Measurements from ENCODE around the gene CACNA1S.

Gene CACNA1S

DNA sequence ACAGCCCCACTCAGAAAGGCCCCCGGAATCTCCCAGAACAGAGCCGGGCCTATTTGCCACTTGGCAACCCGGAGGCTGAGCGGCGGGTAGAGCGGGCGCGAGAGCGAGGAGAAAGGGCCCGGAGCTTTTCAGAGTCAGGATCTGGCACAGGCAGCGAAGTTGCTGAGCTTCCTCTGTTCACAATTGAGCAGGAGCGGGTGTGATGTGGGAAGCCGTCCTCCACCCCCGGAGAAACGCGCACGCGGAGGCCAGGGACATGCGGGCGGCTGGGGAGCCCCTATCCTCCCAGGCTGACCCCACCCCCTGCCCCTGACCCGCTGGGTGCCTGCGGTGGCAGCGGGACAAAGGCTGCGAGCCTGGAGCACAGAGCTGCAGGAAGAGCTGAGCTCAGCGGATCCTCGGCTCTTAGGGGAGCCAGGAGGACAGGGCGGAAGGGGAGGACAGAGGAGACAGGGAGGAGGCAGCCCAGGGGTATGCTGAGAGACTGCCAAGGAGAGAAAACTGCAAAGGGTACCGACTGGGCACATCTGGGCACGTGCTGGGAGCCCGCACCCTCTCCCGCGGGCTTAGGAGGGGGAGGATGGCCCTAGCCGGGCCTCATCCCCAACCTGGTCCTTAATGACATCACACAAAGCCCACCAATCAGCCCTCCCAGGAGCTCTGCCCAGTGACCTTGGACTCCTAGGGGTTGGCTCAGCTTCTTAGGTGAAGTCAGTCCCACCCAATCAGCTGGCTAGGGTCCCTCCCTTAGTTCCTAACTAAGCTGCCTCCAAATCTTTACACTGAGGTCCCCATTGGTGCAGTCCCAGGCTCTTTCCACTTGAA lies 98.0 kb downstream of the CACNA1S start:
- DNase-seq (ENCODE audit: low read depth in 2 of 2): no peak

DNA sequence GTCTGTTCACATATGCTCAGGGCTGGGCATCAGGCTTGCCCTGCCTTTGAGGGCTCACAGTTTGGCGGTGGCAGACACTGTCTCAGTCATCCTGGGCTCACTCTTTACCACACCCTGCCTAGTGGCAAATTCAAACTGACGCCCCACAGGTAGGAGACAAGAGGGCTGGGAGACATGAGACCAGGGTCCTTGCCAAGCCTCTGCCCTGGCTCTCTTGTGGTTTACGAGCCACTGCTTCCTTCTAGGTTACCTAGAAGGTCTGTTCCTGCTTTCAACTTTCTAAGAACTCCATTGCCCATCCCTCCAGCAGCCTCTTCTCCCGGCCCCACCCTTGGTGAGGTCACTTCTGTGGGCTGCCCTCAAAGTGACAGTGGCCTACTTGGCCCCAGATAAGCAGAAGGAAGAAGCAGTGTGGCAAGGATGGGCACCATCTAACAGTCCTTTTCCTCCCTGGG lies 99.2 kb downstream of the CACNA1S start:
- DNase-seq (ENCODE audit: low read depth in 2 of 2): no peak

DNA sequence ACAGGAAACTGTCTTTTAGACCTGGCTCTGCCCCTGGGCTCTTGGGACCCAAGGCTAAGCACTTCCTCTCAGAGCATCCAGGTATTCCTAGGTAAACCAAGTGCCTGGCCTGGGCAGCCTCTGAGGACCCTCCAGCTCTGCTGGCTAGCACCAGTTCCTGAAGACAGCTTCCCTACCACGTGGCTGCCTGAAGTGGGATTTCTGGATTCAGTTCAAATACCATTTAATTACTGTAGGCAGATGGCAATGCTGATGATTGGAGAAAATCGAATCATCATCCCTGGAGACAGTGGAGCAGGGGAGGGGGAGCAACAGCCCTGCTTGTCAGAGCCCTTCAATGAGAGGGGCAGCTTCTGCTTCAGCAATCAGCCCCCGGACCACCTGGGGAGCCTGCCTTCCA lies 100.6 kb downstream of the CACNA1S start:
- no peak for DNase-seq (ENCODE audit: low read depth in 2 of 2)

DNA sequence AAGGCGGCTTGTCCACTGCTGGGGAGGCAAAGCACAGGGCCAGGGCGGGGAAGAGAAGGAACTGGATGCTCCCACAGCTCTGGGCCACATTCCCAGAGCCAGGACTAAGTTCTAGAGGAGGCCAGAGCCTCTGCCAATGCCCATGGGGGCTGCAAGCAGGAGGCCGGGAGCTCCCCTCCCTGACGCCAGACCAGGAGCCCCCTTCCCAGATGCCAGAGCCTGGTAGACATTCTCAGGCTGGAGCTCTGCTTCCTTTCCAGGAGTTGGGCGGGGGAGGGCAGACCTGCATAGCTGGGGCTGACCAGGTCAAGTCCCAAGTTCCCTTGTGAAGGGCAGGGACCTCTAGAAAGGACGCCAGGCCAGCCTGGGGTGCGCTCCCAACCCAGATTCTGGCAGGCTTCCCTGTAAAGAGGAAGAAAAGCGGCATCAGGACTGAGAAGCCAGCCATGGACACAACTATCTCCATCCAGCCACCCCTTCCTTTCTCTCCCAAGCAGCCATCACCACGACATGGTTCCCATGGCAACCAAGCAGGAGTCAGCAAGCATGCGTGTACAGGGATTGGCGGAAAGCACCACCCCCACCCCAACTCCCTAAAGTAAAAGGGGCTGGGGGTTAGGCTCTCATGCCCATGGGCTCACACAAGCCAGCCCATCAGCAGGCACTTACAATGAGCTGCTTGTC lies 102.1 kb downstream of the CACNA1S start:
- no peak for DNase-seq (ENCODE audit: low read depth in 2 of 2)

DNA sequence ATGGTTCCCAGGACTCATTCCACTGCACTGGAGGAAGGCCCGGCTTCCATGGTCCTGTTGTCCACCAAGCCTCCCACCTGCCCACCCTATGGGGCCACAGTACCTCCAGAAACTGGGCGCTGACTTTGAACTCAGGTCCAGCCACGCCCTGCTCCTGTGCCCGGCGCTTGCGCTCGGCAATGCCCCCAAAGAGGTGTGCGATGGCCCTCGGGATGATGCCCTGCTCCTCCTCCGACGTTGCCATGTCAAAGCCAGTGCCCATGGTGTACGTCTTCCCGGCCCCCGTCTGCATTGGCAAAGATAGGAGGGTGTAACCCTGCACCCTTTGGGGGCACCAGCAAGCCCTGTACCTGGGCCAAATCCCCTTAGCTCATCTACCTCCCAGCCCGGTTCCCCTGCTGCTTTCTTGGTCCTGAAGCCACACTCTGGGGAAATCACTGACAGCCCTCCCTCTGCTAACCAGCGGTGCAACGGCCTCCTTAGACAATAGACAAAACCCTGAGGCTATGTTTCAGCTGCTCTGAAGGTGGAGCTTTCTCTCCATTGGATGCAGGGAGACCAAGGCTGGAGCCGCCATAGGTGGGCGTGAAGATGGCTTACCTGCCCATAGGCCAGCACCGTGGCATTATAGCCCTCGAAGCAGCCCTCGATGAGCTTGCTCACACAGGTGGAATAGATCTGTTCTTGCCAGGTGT lies 103.4 kb downstream of the CACNA1S start:
- DNase-seq (ENCODE audit: low read depth in 2 of 2): no peak

DNA sequence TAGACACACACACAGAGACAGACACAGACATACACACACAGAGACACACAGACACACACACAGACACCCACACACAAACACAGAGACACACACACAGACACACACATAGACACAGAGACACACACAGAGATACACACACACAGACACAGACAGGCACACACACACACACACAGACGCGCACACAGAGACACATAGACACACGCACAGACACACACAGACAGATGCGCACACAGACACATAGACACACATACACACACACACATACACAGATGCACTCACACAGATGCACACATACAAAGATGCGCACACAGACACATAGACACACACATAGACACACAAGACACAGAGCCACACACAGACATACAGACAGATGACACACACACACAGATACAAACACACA lies 104.7 kb downstream of the CACNA1S start:
- no peak for DNase-seq (ENCODE audit: low read depth in 2 of 2)

DNA sequence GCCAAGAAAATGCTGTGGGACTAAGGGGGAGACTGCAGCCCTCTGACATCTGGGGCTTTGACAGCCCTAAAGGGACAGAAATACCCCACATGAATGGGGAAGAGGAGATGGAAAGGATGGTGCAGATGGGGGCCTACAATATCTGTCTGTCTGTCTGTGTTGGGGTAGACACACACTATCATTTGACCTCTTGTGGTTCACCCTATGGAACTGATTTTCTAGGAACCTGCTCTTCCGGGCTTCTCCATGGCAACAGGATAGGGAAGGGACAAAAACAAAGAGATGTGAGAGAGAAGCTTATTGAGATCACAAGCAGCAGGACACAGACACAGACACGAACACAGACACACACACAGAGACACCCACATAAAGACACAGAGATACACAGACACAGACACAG lies 105.8 kb downstream of the CACNA1S start:
- DNase-seq (ENCODE audit: low read depth in 2 of 2): no peak

DNA sequence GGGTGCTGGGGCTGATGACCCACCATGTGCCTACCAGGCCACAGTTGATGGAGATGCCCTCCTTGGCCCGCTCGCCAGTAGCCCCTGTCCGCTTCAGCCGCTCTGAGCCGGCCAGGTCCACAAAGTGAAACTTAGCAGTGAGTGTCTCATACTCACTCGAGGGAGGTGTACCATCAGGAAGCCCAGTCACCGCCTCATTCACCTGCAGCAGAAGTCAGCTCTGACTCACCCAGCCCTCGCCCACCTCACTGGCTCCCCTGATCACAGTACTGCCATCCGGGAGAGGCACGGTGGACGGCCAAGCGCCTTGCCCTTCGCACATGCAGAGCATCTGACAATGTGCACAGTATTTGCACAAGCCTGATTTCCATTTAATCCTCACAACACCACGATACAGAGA lies 107.5 kb downstream of the CACNA1S start:
- no peak for DNase-seq (ENCODE audit: low read depth in 2 of 2)

DNA sequence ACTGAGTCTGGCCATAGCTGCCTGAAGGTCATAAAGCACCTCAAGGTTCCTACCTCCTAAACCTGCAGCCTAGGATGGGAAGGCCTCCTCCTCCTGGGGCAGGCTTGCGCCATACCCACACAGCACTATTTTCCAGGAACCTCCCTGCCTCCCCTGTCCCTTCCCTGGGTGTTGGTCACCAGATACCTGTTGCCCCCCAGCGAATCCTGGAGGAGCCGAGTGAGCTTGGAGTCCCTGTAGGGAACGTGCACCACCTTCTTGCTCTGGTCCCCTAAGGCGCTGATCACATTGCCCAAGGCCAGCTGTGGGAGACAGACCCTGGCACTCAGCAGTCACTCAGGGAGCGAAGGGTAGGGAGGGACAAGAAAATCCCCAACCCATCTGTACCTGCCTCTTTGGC lies 108.1 kb downstream of the CACNA1S start:
- no peak for DNase-seq (ENCODE audit: low read depth in 2 of 2)

DNA sequence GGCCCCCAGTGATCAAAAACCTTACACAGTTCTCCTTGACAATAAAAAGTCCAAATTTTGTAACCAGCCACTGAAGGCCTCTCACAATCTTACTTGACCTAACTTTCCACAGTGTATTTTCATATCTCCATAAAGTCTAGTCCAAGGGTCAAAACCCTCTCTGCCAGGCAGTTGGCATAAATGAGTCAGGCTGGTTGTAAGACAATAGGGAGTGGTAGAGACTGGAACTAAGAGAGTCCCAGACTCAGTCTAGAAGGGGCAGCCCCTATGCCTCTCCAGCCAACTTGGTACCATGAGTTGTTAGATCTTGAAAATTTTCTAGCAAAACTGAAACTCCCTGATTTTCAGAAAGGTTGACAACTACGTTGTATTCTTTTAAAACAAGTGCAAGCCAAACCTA lies 109.7 kb downstream of the CACNA1S start:
- DNase-seq (ENCODE audit: low read depth in 2 of 2): no peak

DNA sequence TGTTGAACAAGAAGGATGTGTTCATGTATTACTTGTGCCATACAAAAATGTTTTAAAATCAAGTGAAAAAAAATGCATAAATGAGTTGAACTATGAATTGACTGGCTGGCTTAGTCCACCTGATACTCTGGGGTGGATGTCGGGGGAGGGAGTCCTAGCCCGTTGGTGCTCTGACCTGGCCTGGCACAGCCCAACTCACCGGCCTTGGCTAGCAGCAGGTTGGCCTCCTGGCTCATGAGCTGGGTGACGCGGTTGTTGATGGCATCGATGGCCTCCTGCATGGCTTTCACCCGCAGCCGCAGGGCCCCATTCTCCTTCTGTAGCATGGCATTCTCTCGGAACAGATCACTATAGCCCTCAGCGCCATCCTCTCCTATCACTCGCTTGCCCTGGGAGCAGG lies 110.3 kb downstream of the CACNA1S start:
- DNase-seq (ENCODE audit: low read depth in 2 of 2): no peak

DNA sequence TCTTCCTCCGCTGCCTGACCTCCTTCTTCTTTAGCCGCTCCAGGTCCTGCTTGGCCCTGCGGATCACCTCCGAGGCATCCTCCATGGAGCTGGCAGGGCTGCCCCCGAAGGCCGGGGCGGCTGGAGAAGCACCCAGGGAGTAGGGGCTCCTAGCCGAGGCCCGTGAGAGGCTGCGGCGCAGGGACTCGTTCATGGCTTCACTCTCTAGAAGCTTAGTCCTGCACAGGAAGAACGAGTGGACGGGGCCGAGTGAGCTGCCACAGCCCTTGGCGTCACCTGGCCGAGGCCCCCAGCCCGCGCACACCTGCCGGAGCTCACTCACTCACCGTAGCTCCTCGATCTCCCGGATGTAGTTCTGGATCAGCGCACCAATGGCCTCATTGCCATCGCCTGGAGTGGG lies 111.8 kb downstream of the CACNA1S start:
- no peak for DNase-seq (ENCODE audit: low read depth in 2 of 2)

DNA sequence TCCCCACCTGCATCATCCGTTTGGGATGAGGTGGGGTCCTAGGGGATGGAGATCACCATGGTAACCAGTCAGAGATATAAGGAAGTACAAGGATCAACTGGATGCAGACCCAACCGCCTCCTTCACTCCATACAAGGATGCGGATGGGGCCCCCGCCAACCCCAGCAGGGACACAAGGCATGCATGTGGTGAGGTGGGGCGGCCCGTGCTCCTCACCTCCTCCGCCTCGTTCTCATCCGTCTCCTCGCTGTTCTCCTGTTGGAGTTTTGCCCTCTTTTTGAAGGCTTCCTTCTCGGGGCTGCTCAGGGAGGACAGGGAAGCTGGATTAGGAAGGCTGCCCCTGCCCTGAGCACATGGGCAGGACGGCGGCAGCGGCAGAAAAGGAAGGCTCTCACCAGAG lies 112.6 kb downstream of the CACNA1S start:
- no peak for DNase-seq (ENCODE audit: low read depth in 2 of 2)

DNA sequence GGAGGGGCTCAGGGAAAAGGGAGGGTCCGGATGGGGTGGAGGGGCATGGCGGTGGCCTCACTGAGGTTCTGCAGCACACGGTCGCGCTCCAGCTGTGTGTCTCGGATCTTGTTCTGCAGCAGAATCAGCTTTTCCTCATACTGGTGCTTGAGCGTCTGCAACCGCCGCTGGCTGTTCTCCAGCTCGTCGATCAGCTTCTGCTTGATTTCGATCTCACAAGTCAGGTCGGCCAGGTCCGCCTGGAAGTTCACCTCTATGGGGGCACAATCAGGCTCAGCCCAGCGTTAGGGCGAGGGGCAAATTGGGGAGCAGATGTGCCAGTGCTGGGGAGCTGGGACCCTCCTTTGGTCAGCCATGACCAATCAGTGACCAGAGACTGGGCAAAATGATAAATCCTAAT lies 113.9 kb downstream of the CACNA1S start:
- DNase-seq (ENCODE audit: low read depth in 2 of 2): no peak

DNA sequence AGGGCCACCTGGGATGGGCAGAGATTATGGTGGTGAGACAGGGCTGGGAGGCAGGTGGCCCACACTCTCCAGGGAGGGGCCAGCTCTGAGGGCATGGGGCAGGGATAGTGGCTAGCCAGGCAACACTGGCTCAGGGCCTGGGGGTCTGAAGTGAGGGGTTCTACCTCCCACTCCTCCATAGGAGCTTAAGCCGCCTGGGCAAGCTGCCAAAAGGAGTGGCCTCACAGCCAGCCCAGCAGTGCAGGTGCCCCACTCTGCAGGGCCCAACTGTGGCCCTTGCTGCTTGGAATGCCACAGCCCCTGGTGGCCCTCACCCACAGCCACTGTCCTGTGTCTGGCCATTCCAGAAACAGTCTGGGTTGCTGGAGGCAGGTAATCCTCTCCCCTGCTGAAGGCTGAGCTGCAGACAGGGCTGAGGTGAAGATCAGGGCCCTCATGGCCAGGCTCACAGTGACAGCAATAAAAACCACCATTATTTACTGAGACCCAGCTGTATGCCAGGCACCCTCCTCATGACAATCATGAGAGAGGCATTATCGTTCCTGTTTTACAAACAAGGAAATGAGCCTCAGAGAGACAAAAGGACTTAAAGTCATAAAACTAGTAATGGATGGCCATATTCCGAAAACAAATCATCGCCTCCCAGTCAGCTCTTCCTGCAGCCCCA lies 119.7 kb downstream of the CACNA1S start:
- no peak for DNase-seq (ENCODE audit: low read depth in 2 of 2)

DNA sequence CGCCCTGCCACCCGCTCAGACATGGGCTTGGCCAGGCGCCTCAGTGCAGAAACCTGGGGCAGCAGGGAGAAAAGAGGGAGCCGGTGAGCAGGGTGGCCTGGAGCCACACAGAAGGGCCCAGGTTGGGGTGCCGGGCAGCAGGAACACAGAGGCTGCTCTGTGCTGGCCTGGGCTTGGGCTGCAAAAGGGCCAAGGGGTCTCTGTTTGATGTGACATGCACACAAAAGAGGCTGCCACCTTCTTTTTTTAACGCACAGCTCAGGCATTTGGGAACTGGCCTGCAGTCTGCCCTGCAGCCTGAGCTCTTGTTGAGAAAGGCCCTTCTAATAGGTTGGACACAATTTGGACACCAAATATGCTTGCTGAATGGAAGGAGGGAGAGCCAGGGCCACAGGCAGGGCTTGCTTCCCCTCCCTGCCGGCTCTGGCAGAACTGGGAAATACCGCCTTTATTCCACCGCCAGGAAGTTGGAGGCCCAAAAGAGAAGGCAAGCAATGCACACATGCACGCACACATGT lies 121.1 kb downstream of the CACNA1S start:
- no peak for DNase-seq (ENCODE audit: low read depth in 2 of 2)

DNA sequence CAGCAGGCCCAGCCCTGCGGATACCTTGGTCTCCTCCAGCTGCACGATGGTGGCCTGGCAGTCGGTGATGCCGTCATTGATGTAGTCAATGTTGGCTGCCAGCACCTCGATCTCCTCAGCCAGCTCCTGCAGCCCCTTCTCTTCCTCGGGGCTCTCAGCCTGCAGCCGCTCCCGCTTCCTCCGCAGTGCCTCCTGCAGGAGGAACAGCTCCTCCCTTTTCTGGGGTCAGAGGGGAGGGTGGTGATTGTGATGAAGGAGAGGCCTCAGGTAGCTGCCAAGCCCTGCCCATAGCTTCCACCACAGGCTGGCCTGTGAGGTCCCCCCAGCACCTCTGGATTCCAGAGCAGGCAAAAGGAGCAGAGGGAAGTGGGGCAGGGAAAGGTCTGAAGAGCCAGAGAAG lies 122.1 kb downstream of the CACNA1S start:
- no peak for DNase-seq (ENCODE audit: low read depth in 2 of 2)
